Right lobe of liver (tissue), 4 donors: ENCODE data around the gene LRMDA.

Source experiments
- CTCF ChIP-seq, 4 donors: fragments of 200-600 bp in 3 of 4; fragments of 450-650 bp in 1 of 4; IDR thresholded peaks; one replicate each; pipeline versions ENCODE4 v1.5.1 to v1.8.0; 2016 to 2022; ENCODE audit warnings: antibody characterized with exemption in 4 of 4, mild to moderate bottlenecking in 2 of 4
- POLR2A ChIP-seq: fragments of 450-650 bp; IDR thresholded peaks from one replicate; pipeline ENCODE4 v1.6.1; 2017; ENCODE audit warnings: antibody characterized with exemption, mild to moderate bottlenecking
- donor health status: DM: no; HTN: no; CAD: no.
- donor health status: DM: no; HTN: no; CAD: no.
- donor health status: DM: no; HTN: yes; CAD: no.

GRCh38 chr10:75995720-75996119, 564.3 kb downstream of the LRMDA start:
- TF ChIP-seq CTCF (IDR thresholded peaks at IDR 0.05) (no peak), POLR2A (no peak)
